H9 (cell line): ENCODE results near the gene OR51B5. TPM values are rescaled to one million over a fixed set of nuclear protein-coding genes. Genes with fewer than 3 reads are reported as not detected.

Source experiments
- DNase-seq: peaks from one replicate; pipeline ENCODE4 v3.0.0-alpha.2; 2017
- H2AFZ ChIP-seq: one replicate; pipeline ENCODE4 v1.6.1; 2013; ENCODE audit warnings: mild to moderate bottlenecking, low read length, control low read depth, moderate library complexity
- H2AK5ac ChIP-seq: 2 replicates; pipeline ENCODE4 v1.6.1; 2013; ENCODE audit warnings: low read length, control low read depth, mixed read lengths; ENCODE audit not compliant: insufficient read length
- H2BK120ac ChIP-seq: one replicate; pipeline ENCODE4 v1.6.1; 2013; ENCODE audit warnings: low read depth, mild to moderate bottlenecking, low read length, control low read depth, inconsistent platforms; ENCODE audit not compliant: poor library complexity, severe bottlenecking
- H2BK12ac ChIP-seq: 2 replicates; pipeline ENCODE4 v1.6.1; 2013; ENCODE audit warnings: low read length, control low read depth, mixed read lengths, low read depth; ENCODE audit not compliant: insufficient read length
- H2BK15ac ChIP-seq: 2 replicates; pipeline ENCODE4 v1.6.1; 2013; ENCODE audit warnings: low read depth, low read length, control low read depth
- H2BK20ac ChIP-seq: one replicate; pipeline ENCODE4 v1.6.1; 2013; ENCODE audit warnings: low read depth, mild to moderate bottlenecking, low read length, control low read depth, inconsistent platforms; ENCODE audit not compliant: poor library complexity, severe bottlenecking
- H2BK5ac ChIP-seq: 2 replicates; pipeline ENCODE4 v1.6.1; 2013; ENCODE audit warnings: low read length, control low read depth, mixed read lengths; ENCODE audit not compliant: insufficient read length
- H3K14ac ChIP-seq: 2 replicates; pipeline ENCODE4 v1.6.1; 2013; ENCODE audit warnings: low read length, control low read depth; ENCODE audit not compliant: insufficient read depth
- H3K18ac ChIP-seq: 2 replicates; pipeline ENCODE4 v1.6.1; 2013; ENCODE audit warnings: low read depth, mild to moderate bottlenecking, mixed read lengths, low read length, control low read depth; ENCODE audit not compliant: insufficient read length
- H3K23ac ChIP-seq: 2 replicates; pipeline ENCODE4 v1.6.1; 2013; ENCODE audit warnings: low read length, control low read depth, mixed read lengths, low read depth; ENCODE audit not compliant: insufficient read length
- H3K23me2 ChIP-seq: 2 replicates; pipeline ENCODE4 v1.6.1; 2013; ENCODE audit warnings: low read depth, mild to moderate bottlenecking, mixed read lengths, low read length, control low read depth; ENCODE audit not compliant: insufficient read length, poor library complexity, severe bottlenecking
- H3K27ac ChIP-seq: 2 replicates; pipeline ENCODE4 v1.5.1; 2013; ENCODE audit warnings: low read length, control low read depth, mixed read lengths, low read depth; ENCODE audit not compliant: insufficient read length
- H3K27me3 ChIP-seq: 2 replicates; pipeline ENCODE4 v1.6.1; 2013; ENCODE audit warnings: low read length, control low read depth, inconsistent platforms; ENCODE audit not compliant: insufficient read depth
- H3K4ac ChIP-seq: 2 replicates; pipeline ENCODE4 v1.6.1; 2013; ENCODE audit warnings: low read depth, mild to moderate bottlenecking, control low read depth, inconsistent platforms, low read length, moderate library complexity
- H3K4me1 ChIP-seq: 2 replicates; pipeline ENCODE4 v1.6.1; 2013; ENCODE audit warnings: low read length, control low read depth, inconsistent platforms; ENCODE audit not compliant: insufficient read depth
- H3K4me2 ChIP-seq: 2 replicates; pipeline ENCODE4 v1.6.1; 2013; ENCODE audit warnings: low read length, control low read depth, mixed read lengths; ENCODE audit not compliant: insufficient read length, insufficient read depth
- H3K56ac ChIP-seq: 2 replicates; pipeline ENCODE4 v1.6.1; 2013; ENCODE audit warnings: low read depth, mild to moderate bottlenecking, mixed read lengths, low read length, control low read depth; ENCODE audit not compliant: insufficient read length
- H3K79me1 ChIP-seq: 2 replicates; pipeline ENCODE4 v1.6.1; 2013; ENCODE audit warnings: low read depth, mild to moderate bottlenecking, moderate library complexity, low read length, control low read depth, inconsistent platforms; ENCODE audit not compliant: insufficient read depth, poor library complexity, severe bottlenecking
- H3K79me2 ChIP-seq: 2 replicates; pipeline ENCODE4 v1.6.1; 2013; ENCODE audit warnings: low read length, control low read depth, inconsistent platforms; ENCODE audit not compliant: insufficient read depth
- H3K9ac ChIP-seq: 2 replicates; pipeline ENCODE4 v1.6.1; 2013; ENCODE audit warnings: low read length, control low read depth, mixed read lengths; ENCODE audit not compliant: insufficient read length; ENCODE audit errors: extremely low read depth
- H3K9me3 ChIP-seq: one replicate; pipeline ENCODE4 v1.6.1; 2013; ENCODE audit warnings: low read depth, low read length, inconsistent platforms; ENCODE audit not compliant: control insufficient read depth
- H3T11ph ChIP-seq: one replicate; pipeline ENCODE4 v1.6.1; 2013; ENCODE audit warnings: mild to moderate bottlenecking, low read length, control low read depth, inconsistent platforms
- H4K20me1 ChIP-seq: one replicate; pipeline ENCODE4 v1.6.1; 2013; ENCODE audit not compliant: control insufficient read depth, insufficient read length, insufficient read depth
- H4K5ac ChIP-seq: 2 replicates; pipeline ENCODE4 v1.6.1; 2013; ENCODE audit warnings: low read depth, mild to moderate bottlenecking, mixed read lengths, low read length, control low read depth; ENCODE audit not compliant: insufficient read length
- H4K8ac ChIP-seq: replicated peaks from 2 replicates; pipeline ENCODE4 v1.6.1; 2013; ENCODE audit warnings: low read length, control low read depth, mixed read lengths, low read depth; ENCODE audit not compliant: insufficient read length
- H4K91ac ChIP-seq: 2 replicates; pipeline ENCODE4 v1.6.1; 2013; ENCODE audit warnings: low read depth, mild to moderate bottlenecking, moderate library complexity, mixed read lengths, low read length, control low read depth; ENCODE audit not compliant: insufficient read length
- H3K27ac Mint-ChIP-seq, 3 experiments: 2 replicates in 2 of 3; 3 replicates in 1 of 3; pipeline ENCODE4 v1.8.0; 2020 to 2021; ENCODE audit warnings: mixed read lengths in 3 of 3, mild to moderate bottlenecking in 1 of 3, moderate library complexity in 1 of 3
- H3K27me3 Mint-ChIP-seq: 2 replicates; pipeline ENCODE4 v1.8.0; 2021; ENCODE audit warnings: low read depth, mild to moderate bottlenecking, moderate library complexity, mixed read lengths
- H3K36me3 Mint-ChIP-seq, 3 experiments: 2 replicates in 2 of 3; 3 replicates in 1 of 3; pipeline ENCODE4 v1.8.0; 2020 to 2021; ENCODE audit warnings: low read depth in 3 of 3, mixed read lengths in 3 of 3; ENCODE audit not compliant: insufficient read depth in 1 of 3
- H3K4me1 Mint-ChIP-seq, 2 experiments: 2 replicates each; pipeline ENCODE4 v1.8.0; 2020; ENCODE audit warnings: mixed read lengths in 2 of 2
- H3K4me3 Mint-ChIP-seq, 2 experiments: 2 replicates in 1 of 2; 3 replicates in 1 of 2; pipeline ENCODE4 v1.8.0; 2020 to 2021; ENCODE audit warnings: mild to moderate bottlenecking in 2 of 2, mixed read lengths in 2 of 2, moderate library complexity in 1 of 2
- H3K9me3 Mint-ChIP-seq, 2 experiments: 2 replicates in 1 of 2; 3 replicates in 1 of 2; pipeline ENCODE4 v1.8.0; 2020; ENCODE audit warnings: mild to moderate bottlenecking in 2 of 2, mixed read lengths in 2 of 2, moderate library complexity in 1 of 2
- CTCF ChIP-seq: fragments of 200-600 bp; sonication (generic); conservative IDR thresholded peaks from 3 replicates; pipeline ENCODE4 v1.8.0; 2021; ENCODE audit warnings: antibody characterized with exemption, mild to moderate bottlenecking
- WGBS: extraction: QIAGEN DNeasy Blood & Tissue Kit; methylation state at CpG from one replicate; pipeline ENCODE4 v1.1.7; 2013; ENCODE audit warnings: missing lambda C conversion rate, low lambda C conversion rate, mixed read lengths; ENCODE audit not compliant: insufficient read length; ENCODE audit errors: extremely low coverage; 5-methylcytosine and 5-hydroxymethylcytosine counted together
- total RNA-seq: library from RNA; stranded (reverse); gene quantifications from 2 replicates; pipeline ENCODE4 v1.2.1, GENCODE V29; 2021

Gene OR51B5
- total RNA-seq, 1 experiment from 2014 or later = not detected

DNA sequence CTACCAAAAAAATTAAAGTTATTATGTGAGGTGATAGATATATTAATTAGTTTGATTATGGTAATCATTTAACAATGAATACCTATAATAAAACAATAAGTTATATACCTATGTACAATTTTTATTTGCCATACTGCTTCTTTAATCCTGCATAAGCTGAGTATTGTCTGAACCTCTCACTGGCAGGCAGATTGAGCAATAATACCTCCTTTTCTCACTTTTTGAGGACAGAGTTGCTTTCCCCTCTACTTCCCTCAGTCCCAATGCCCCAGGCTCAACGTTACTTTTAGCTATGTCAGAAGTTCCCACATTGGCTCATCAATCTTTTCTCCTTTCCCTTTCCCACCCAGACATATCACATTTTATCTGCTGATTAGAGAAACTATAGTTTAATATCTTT is 6.2 kb upstream of the OR51B5 start:
- no peak overlapping the region; a peak in 1 of 5 replicates for H3K4me3 Mint-ChIP-seq
- Histone ChIP-seq H3K9me3 (no peaks in the 10 kb centered on the region), H2BK20ac (no peak overlapping the region), H3K18ac (no peak overlapping the region), H3K4me2 (no peak overlapping the region), H3K14ac (no peak overlapping the region), H3K27me3 (no peaks in the 10 kb centered on the region), H2BK15ac (no peak overlapping the region), H3K23me2 (no peaks in the 10 kb centered on the region), H3K56ac (no peak overlapping the region), H2BK12ac (no peak overlapping the region), H4K91ac (no peak overlapping the region), H3K4ac (no peak overlapping the region), H3K27ac (no peak overlapping the region), H2AK5ac (no peak overlapping the region), H2BK5ac (no peak overlapping the region), H2BK120ac (no peak overlapping the region), H3K79me2 (no peaks in the 10 kb centered on the region), H4K20me1 (no peaks in the 10 kb centered on the region), H3K9ac (no peak overlapping the region), H4K5ac (no peak overlapping the region), H2AFZ (no peak overlapping the region), H4K8ac (no peak overlapping the region), H3K79me1 (no peaks in the 10 kb centered on the region), H3T11ph (no peak overlapping the region), H3K23ac (no peak overlapping the region), H3K4me1 (peaks cover 7% of the 10 kb centered on the region; the same call in 1 of the 2 replicates)
- H3K27ac Mint-ChIP-seq = no peak overlapping the region
- no peak for TF ChIP-seq CTCF
- no peaks in the 10 kb centered on the region for H3K9me3 Mint-ChIP-seq
- no peaks in the 10 kb centered on the region for H3K36me3 Mint-ChIP-seq
- WGBS = no CpG with 5 or more reads among the region's 1 CpG
- H3K4me1 Mint-ChIP-seq = peaks cover 14 to 15% of the 10 kb centered on the region in 2 experiments
- H3K27me3 Mint-ChIP-seq = no peaks in the 10 kb centered on the region
- DNase-seq = no peak
